ENCODE measurements around the gene DOHH. TPM values are rescaled to one million over a fixed set of nuclear protein-coding genes. Genes with fewer than 3 reads are reported as not detected.

The DOHH gene
- total and polyA plus RNA-seq, 4 donors: 1.4 to 12.0 (median 9.2) TPM

DNA sequence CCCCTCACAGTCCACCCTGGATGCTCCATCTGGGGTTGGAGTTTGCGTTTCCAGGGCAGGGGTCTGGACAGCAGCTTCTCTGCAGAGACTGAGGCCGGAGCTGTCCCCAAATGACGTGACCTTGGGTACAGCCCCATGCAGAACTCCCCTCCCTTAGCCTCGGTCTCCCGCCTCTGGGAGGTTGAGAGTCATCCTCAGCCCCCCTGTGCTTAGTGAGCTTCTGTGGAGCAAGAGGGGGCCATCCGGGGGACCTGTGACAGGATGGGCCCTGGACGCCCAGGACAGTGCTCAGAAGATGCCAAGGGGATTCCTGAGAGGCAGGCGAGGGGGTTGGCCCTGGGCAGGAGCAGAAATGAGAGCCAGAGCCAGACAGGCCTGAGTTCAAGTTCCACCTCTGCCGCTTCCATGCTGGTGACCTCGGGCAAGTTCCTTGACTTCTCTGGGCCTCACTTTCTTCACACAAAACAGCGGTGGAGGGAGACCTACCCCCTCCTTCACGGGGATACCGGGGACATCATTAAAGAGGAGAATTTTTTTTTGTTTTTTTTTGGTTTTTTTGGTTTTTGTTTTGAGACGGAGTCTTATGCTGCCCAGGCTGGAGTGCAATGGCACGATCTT, 40.4 kb downstream of the DOHH start:
- no peak overlapping the region for H3K4me3 ChIP-seq (ENCODE audit: low read depth in 1 of 3, low read length in 3 of 3)
- no peak overlapping the region for H3K9ac ChIP-seq (ENCODE audit: low read depth in 1 of 2, low read length in 2 of 2)
- H3K27ac ChIP-seq (ENCODE audit: low read depth in 1 of 2, low read length in 2 of 2): peak overlapping the region; percentile 82 to 94
- WGBS: 89% methylated on average over 15 of the region's 15 CpGs
- no peak for DNase-seq (ENCODE audit: low spot score)
- no peaks in the 10 kb centered on the region for H3K27me3 ChIP-seq (ENCODE audit: control insufficient read depth in 4 of 4, insufficient read depth in 4 of 4, low read length in 3 of 4)
- peaks cover 12 to 31% (median 15%) of the 10 kb centered on the region in 4 donors for H3K36me3 ChIP-seq (ENCODE audit: control insufficient read depth in 4 of 4, insufficient read depth in 3 of 4, low read depth in 1 of 4, low read length in 3 of 4)
- H3K9me3 ChIP-seq (ENCODE audit: control insufficient read depth in 4 of 4, low read length in 3 of 4): no peaks in the 10 kb centered on the region
- H3K4me1 ChIP-seq (ENCODE audit: control insufficient read depth in 4 of 4, insufficient read depth in 4 of 4, low read length in 3 of 4): peaks cover 4 to 35% (median 18%) of the 10 kb centered on the region in 4 donors
- TF ChIP-seq NR2F2 (IDR thresholded peaks at IDR 0.05) (peak; percentile 4), TAF1 (conservative IDR thresholded peaks at IDR 0.05) (no peak), JUND (IDR thresholded peaks at IDR 0.05) (peak in 1 of 2 donors; percentile 10)
- TF ChIP-seq, protein P1, sequence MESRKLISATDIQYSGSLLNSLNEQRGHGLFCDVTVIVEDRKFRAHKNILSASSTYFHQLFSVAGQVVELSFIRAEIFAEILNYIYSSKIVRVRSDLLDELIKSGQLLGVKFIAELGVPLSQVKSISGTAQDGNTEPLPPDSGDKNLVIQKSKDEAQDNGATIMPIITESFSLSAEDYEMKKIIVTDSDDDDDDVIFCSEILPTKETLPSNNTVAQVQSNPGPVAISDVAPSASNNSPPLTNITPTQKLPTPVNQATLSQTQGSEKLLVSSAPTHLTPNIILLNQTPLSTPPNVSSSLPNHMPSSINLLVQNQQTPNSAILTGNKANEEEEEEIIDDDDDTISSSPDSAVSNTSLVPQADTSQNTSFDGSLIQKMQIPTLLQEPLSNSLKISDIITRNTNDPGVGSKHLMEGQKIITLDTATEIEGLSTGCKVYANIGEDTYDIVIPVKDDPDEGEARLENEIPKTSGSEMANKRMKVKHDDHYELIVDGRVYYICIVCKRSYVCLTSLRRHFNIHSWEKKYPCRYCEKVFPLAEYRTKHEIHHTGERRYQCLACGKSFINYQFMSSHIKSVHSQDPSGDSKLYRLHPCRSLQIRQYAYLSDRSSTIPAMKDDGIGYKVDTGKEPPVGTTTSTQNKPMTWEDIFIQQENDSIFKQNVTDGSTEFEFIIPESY (IDR thresholded peaks at IDR 0.05): no peak

DNA sequence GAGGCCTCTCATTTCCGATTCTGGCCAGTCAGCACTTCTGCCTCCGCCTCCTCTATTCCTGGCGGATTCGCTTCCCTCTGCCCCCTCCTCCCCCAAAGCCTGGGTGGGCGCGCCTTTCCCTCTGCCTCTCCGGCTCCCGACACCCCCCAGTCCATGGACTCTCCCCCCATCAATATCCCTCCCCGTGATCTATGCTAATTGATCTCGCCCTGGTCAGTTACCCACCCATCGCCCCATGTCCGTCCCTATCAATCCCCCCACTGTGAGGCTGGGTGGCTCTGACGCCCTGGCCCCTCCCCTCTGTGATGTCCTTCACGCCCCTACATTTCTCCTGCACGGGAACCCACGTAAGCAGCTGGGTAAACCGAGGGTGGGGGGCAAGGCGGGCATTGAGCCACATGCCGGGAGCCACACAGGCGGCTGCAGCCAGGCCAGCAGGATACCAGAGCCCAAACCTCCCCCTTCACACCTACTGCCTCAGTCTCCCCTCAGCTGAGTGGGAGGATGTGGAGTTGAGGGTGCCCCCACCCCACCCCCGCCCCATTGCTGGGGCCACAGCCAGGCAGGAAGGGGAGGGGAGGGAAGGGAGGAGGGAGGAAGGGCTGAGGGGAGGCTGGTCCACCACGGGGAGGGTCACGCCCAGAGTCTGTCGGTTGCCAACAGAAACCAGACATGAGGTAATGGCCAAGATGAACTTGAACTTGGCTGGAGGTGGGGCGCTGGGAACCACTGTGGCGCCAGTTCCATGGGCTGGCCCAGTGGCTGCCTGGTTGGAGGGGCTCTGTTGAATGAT, 41.2 kb downstream of the DOHH start:
- TF ChIP-seq FOXA1 (IDR thresholded peaks at IDR 0.05) (no peak), GABPA (IDR thresholded peaks at IDR 0.05 in 1 of 2, conservative IDR thresholded peaks at IDR 0.05 in 1 of 2) (peak in 1 of 2 donors; percentile 43), RXRA (IDR thresholded peaks at IDR 0.05) (peak; percentile 72 to 73), JUND (IDR thresholded peaks at IDR 0.05) (peak; percentile 17 to 45), NR2F2 (IDR thresholded peaks at IDR 0.05) (peak; percentile 25), SP1 (IDR thresholded peaks at IDR 0.05) (peak; percentile 14)
- TF ChIP-seq, protein P1 (IDR thresholded peaks at IDR 0.05): no peak
- H3K9me3 ChIP-seq (ENCODE audit: control insufficient read depth in 4 of 4, low read length in 3 of 4): no peaks in the 10 kb centered on the region
- peaks cover 18 to 39% (median 21%) of the 10 kb centered on the region in 4 donors for H3K36me3 ChIP-seq (ENCODE audit: control insufficient read depth in 4 of 4, insufficient read depth in 3 of 4, low read depth in 1 of 4, low read length in 3 of 4)
- peak; percentile 60 for DNase-seq (ENCODE audit: low spot score)
- H3K4me1 ChIP-seq (ENCODE audit: control insufficient read depth in 4 of 4, insufficient read depth in 4 of 4, low read length in 3 of 4): peaks cover 4 to 35% (median 18%) of the 10 kb centered on the region in 4 donors
- no peak overlapping the region for H3K4me3 ChIP-seq (ENCODE audit: low read depth in 1 of 3, low read length in 3 of 3)
- peak overlapping the region; percentile 82 to 94 for H3K27ac ChIP-seq (ENCODE audit: low read depth in 1 of 2, low read length in 2 of 2)
- no peaks in the 10 kb centered on the region for H3K27me3 ChIP-seq (ENCODE audit: control insufficient read depth in 4 of 4, insufficient read depth in 4 of 4, low read length in 3 of 4)
- 35% methylated on average over 26 of the region's 26 CpGs for WGBS
- peak overlapping the region in 1 of 2 donors; percentile 53 for H3K9ac ChIP-seq (ENCODE audit: low read depth in 1 of 2, low read length in 2 of 2)

DNA sequence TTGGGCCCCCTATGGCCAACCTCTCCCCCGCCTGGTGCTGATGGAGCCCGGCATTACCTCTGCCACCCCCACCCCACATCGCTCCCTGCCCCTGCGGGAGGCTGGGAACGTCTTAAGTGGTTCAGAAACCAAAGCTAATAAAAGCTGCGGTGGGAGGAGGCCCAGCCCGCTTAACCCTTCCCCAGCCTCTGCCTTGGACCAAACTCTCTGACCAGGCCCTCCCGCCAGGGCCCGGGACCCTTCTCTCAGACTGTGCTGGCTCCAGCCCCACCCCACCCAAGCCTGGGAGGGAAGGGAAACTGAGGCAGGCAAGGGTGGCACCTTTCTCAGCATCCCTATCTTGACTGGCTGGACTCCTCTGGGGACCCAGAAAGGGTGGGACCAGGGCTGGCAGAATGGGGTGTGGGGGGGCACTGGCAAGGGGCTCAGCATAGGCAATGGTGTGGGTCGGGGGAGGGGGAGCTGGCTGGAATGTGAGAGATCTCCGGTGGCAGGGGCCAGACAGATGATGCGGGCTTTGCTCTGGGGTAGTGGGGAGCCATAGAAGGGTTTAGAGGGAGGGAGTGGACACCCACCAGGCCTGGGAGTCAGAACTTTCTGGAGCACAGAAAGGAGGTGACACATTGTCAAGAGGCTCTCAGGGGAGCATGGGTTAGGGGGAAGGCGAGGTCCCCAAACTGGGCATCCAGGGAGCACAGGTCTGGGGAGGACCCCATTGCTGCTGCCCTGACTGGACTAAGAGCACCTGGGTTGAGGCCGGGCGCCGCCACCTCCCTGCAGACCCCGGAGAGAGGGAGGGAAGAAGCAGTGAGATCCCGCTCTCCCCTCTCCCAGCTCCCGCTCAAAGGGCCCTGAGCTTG, 42.0 kb downstream of the DOHH start:
- Histone ChIP-seq H3K4me1 (ENCODE audit: control insufficient read depth in 4 of 4, insufficient read depth in 4 of 4, low read length in 3 of 4) (peaks cover 4 to 35% (median 18%) of the 10 kb centered on the region in 4 donors), H3K36me3 (ENCODE audit: control insufficient read depth in 4 of 4, insufficient read depth in 3 of 4, low read depth in 1 of 4, low read length in 3 of 4) (peaks cover 21 to 47% (median 26%) of the 10 kb centered on the region in 4 donors), H3K9me3 (ENCODE audit: control insufficient read depth in 4 of 4, low read length in 3 of 4) (no peaks in the 10 kb centered on the region), H3K27me3 (ENCODE audit: control insufficient read depth in 4 of 4, insufficient read depth in 4 of 4, low read length in 3 of 4) (no peaks in the 10 kb centered on the region), H3K4me3 (ENCODE audit: low read depth in 1 of 3, low read length in 3 of 3) (no peak overlapping the region), H3K27ac (ENCODE audit: low read depth in 1 of 2, low read length in 2 of 2) (peak overlapping the region; percentile 82 to 94), H3K9ac (ENCODE audit: low read depth in 1 of 2, low read length in 2 of 2) (peak overlapping the region in 1 of 2 donors; percentile 53)
- 71% methylated on average over 19 of the region's 19 CpGs for WGBS
- no peak for DNase-seq (ENCODE audit: low spot score)
- TF ChIP-seq FOXA1 (IDR thresholded peaks at IDR 0.05) (no peak), SP1 (IDR thresholded peaks at IDR 0.05) (no peak), FOXA2 (IDR thresholded peaks at IDR 0.05) (no peak), RAD21 (IDR thresholded peaks at IDR 0.05) (no peak), HNF4G (IDR thresholded peaks at IDR 0.05) (no peak), GABPA (IDR thresholded peaks at IDR 0.05 in 1 of 2, conservative IDR thresholded peaks at IDR 0.05 in 1 of 2) (no peak), NR2F2 (IDR thresholded peaks at IDR 0.05) (no peak), RXRA (IDR thresholded peaks at IDR 0.05) (no peak)
- TF ChIP-seq, protein P2, sequence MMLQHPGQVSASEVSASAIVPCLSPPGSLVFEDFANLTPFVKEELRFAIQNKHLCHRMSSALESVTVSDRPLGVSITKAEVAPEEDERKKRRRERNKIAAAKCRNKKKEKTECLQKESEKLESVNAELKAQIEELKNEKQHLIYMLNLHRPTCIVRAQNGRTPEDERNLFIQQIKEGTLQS (IDR thresholded peaks at IDR 0.05): no peak
- TF ChIP-seq, protein P3, sequence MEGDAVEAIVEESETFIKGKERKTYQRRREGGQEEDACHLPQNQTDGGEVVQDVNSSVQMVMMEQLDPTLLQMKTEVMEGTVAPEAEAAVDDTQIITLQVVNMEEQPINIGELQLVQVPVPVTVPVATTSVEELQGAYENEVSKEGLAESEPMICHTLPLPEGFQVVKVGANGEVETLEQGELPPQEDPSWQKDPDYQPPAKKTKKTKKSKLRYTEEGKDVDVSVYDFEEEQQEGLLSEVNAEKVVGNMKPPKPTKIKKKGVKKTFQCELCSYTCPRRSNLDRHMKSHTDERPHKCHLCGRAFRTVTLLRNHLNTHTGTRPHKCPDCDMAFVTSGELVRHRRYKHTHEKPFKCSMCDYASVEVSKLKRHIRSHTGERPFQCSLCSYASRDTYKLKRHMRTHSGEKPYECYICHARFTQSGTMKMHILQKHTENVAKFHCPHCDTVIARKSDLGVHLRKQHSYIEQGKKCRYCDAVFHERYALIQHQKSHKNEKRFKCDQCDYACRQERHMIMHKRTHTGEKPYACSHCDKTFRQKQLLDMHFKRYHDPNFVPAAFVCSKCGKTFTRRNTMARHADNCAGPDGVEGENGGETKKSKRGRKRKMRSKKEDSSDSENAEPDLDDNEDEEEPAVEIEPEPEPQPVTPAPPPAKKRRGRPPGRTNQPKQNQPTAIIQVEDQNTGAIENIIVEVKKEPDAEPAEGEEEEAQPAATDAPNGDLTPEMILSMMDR (IDR thresholded peaks at IDR 0.05; ENCODE audit: low read depth, low read length, missing input control): no peak
- TF ChIP-seq, protein P1 (IDR thresholded peaks at IDR 0.05): no peak
- TF ChIP-seq, protein P4, sequence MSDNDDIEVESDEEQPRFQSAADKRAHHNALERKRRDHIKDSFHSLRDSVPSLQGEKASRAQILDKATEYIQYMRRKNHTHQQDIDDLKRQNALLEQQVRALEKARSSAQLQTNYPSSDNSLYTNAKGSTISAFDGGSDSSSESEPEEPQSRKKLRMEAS (IDR thresholded peaks at IDR 0.05): no peak

Measured in liver (tissue), 9 donors.